Occipital lobe (tissue), 2 donors: Measurements from ENCODE around the gene RASGRP3. TPM values are rescaled to one million over a fixed set of nuclear protein-coding genes. Genes with fewer than 3 reads are reported as not detected.

Source experiments
- small RNA-seq: library from RNA; depleted of rRNA; stranded (forward); fragments of <200 nt; gene quantifications from one replicate; pipeline ENCODE3, GENCODE V24; 2014
- total RNA-seq: library from RNA; depleted of rRNA; stranded (reverse); fragments of >200 nt; gene quantifications from one replicate; pipeline ENCODE4 v1.2.3, GENCODE V29; 2014

RASGRP3 gene
- total RNA-seq, 1 donor from 2014 or later = 11.1 TPM

Small RNA genes lying within 50 kb of the gene (small RNA-seq; reads per million reads assigned to genes)
- gene ATP6V0E1P3 = not detected

Other genes starting within 250 kb of the RASGRP3 start
- 15.8 TPM for gene FAM98A, start 122.7 kb downstream of the RASGRP3 start, total RNA-seq